Gastrocnemius medialis (tissue), 4 donors: Measurements from ENCODE around the gene KRT83. TPM values are rescaled to one million over a fixed set of nuclear protein-coding genes. Genes with fewer than 3 reads are reported as not detected.

Experiments used
- ATAC-seq, 2 donors: fragments of 150-250 bp; one replicate each; pipeline ENCODE4 v1.9.1; 2016
- DNase-seq, 2 donors: peaks; one replicate each; pipeline ENCODE4 v3.0.0-alpha.2; 2019
- H3K27ac ChIP-seq, 4 donors: fragments of 200-600 bp; sonication (generic); 1 replicate in 1 of 4; 2 replicates in 3 of 4; pipeline ENCODE4 v1.5.1; 2016 to 2018; ENCODE audit warnings: mild to moderate bottlenecking in 2 of 4, moderate library complexity in 1 of 4
- H3K27me3 ChIP-seq, 3 donors: fragments of 200-600 bp; sonication (generic) in 2 of 3; 1 replicate in 1 of 3; 2 replicates in 2 of 3; pipeline versions ENCODE4 v1.5.1 to v1.6.0; 2016 to 2019; ENCODE audit warnings: mild to moderate bottlenecking in 1 of 3, moderate library complexity in 1 of 3
- H3K36me3 ChIP-seq, 2 donors: fragments of 200-600 bp; sonication (generic) in 1 of 2; one replicate each; pipeline ENCODE4 v1.5.1; 2017 to 2018
- H3K4me1 ChIP-seq, 2 donors: fragments of 200-600 bp; sonication (generic) in 1 of 2; one replicate each; pipeline ENCODE4 v1.5.1; 2016 to 2017; ENCODE audit warnings: mild to moderate bottlenecking in 2 of 2
- H3K4me3 ChIP-seq, 4 donors: fragments of 200-600 bp; sonication (generic) in 3 of 4; 1 replicate in 1 of 4; 2 replicates in 3 of 4; pipeline ENCODE4 v1.5.1; 2016 to 2019; ENCODE audit warnings: mild to moderate bottlenecking in 2 of 4
- H3K9me3 ChIP-seq, 3 donors: fragments of 200-600 bp; sonication (generic) in 2 of 3; 1 replicate in 1 of 3; 2 replicates in 2 of 3; pipeline ENCODE4 v1.5.1; 2016 to 2019
- CTCF ChIP-seq, 5 experiments: fragments of 450-650 bp in 3 of 5; fragments of 200-600 bp in 2 of 5; sonication (generic) in 2 of 5; IDR thresholded peaks in 4 of 5; conservative IDR thresholded peaks in 1 of 5; 1 replicate in 4 of 5; 2 replicates in 1 of 5; pipeline ENCODE4 v1.5.1; 2016 to 2019; ENCODE audit warnings: antibody characterized with exemption in 5 of 5, mild to moderate bottlenecking in 3 of 5, moderate library complexity in 3 of 5
- POLR2A ChIP-seq, 2 donors: fragments of 450-650 bp; IDR thresholded peaks; one replicate each; pipeline ENCODE4 v1.6.1; 2017; ENCODE audit warnings: antibody characterized with exemption in 2 of 2, mild to moderate bottlenecking in 2 of 2, moderate library complexity in 2 of 2
- in situ Hi-C, 4 donors: fragments of 200-750 bp; cut with MboI; loops; one replicate each; pipeline versions ENCODE4 v1.15.0 to v1.8.0; 2017; ENCODE audit warnings: low sequenced_read_pairs in 4 of 4
- intact Hi-C: fragments of 100-400 bp; cut with DNase I; formaldehyde crosslinking; loops from one replicate; pipeline ENCODE4 v1.15.1; 2023; ENCODE audit warnings: low total_unique reads
- total RNA-seq, 4 donors: library from RNA; depleted of rRNA; stranded (reverse); fragments of >200 nt; gene quantifications; one replicate each; pipeline versions ENCODE4 v1.1.0 to v1.2.3, GENCODE V29; 2016

Gene KRT83
- total RNA-seq, 4 donors from 2014 or later: 0.13 TPM; not detected in 3

GRCh38 chr12:52362118-52362726, 41.0 kb upstream of the KRT83 start:
- TF ChIP-seq CTCF (IDR thresholded peaks at IDR 0.05 in 4 of 5, conservative IDR thresholded peaks at IDR 0.05 in 1 of 5): no peak
- ATAC-seq (no peak), DNase-seq (no peak)

GRCh38 chr12:52361553-52361952, 40.4 kb upstream of the KRT83 start:
- Histone ChIP-seq H3K4me3 (no peak overlapping the region), H3K4me1 (no peaks in the 10 kb centered on the region), H3K27me3 (peaks cover 0 to 2% (median 0%) of the 10 kb centered on the region in 3 donors), H3K27ac (no peak overlapping the region), H3K36me3 (no peaks in the 10 kb centered on the region), H3K9me3 (no peaks in the 10 kb centered on the region)
- no peak for TF ChIP-seq CTCF (IDR thresholded peaks at IDR 0.05 in 4 of 5, conservative IDR thresholded peaks at IDR 0.05 in 1 of 5)
- TF ChIP-seq POLR2A (IDR thresholded peaks at IDR 0.05): no peak
- intact Hi-C loops (no loop called here), in situ Hi-C loops (loop anchor here in 1 of 4 donors (10.0 kb wide), 1 partner anchor 523 kb away; no protein-coding TSS in a partner anchor)
- no peak for ATAC-seq
- no peak for DNase-seq

More at GRCh38 chr12:52362118-52362726, 41.0 kb upstream of the KRT83 start:
- Histone ChIP-seq H3K27ac (no peak overlapping the region), H3K9me3 (no peaks in the 10 kb centered on the region), H3K27me3 (peaks cover 0 to 2% (median 0%) of the 10 kb centered on the region in 3 donors), H3K4me1 (no peaks in the 10 kb centered on the region), H3K36me3 (no peaks in the 10 kb centered on the region), H3K4me3 (no peak overlapping the region)
- in situ Hi-C loops (loop anchor here in 1 of 4 donors (10.0 kb wide), 1 partner anchor 523 kb away; no protein-coding TSS in a partner anchor), intact Hi-C loops (no loop called here)

- DNase-seq (no peak), ATAC-seq (no peak)
- in situ Hi-C loops (loop anchor here in 1 of 4 donors (10.0 kb wide), 1 partner anchor 524 kb away; no protein-coding TSS in a partner anchor), intact Hi-C loops (no loop called here)
- Histone ChIP-seq H3K9me3 (no peaks in the 10 kb centered on the region), H3K36me3 (no peaks in the 10 kb centered on the region), H3K4me3 (no peak overlapping the region), H3K27me3 (peaks cover 0 to 5% (median 0%) of the 10 kb centered on the region in 3 donors), H3K27ac (no peak overlapping the region), H3K4me1 (no peaks in the 10 kb centered on the region)
- TF ChIP-seq CTCF (IDR thresholded peaks at IDR 0.05 in 4 of 5, conservative IDR thresholded peaks at IDR 0.05 in 1 of 5) (no peak), POLR2A (IDR thresholded peaks at IDR 0.05) (no peak)
These were observed 39.6 kb upstream of the KRT83 start for GRCh38 chr12:52360663-52361271.

- intact Hi-C loops (no loop called here), in situ Hi-C loops (loop anchor here in 1 of 4 donors (10.0 kb wide), 1 partner anchor 525 kb away; no protein-coding TSS in a partner anchor)
- ATAC-seq (no peak), DNase-seq (no peak)
- peaks cover 0 to 3% (median 0%) of the 10 kb centered on the region in 3 donors for H3K27me3 ChIP-seq
- no peaks in the 10 kb centered on the region for H3K4me1 ChIP-seq
- no peak overlapping the region for H3K4me3 ChIP-seq
- no peak for TF ChIP-seq CTCF (IDR thresholded peaks at IDR 0.05 in 4 of 5, conservative IDR thresholded peaks at IDR 0.05 in 1 of 5)
- no peak overlapping the region for H3K27ac ChIP-seq
- no peaks in the 10 kb centered on the region for H3K9me3 ChIP-seq
- no peaks in the 10 kb centered on the region for H3K36me3 ChIP-seq
These were observed 39.0 kb upstream of the KRT83 start for GRCh38 chr12:52360106-52360662.
